BE2C (cell line): ENCODE data around the gene BLVRB.

Source experiments
- DNase-seq: peaks from one replicate; pipeline ENCODE4 v3.0.0-alpha.2; 2020
- H3K27me3 ChIP-seq: fragments of 250-450 bp; sonication (Bioruptor Pico); 2 replicates; pipeline ENCODE4 v1.5.1; 2020; ENCODE audit warnings: mild to moderate bottlenecking
- H3K36me3 ChIP-seq: fragments of 250-450 bp; sonication (Bioruptor Pico); 2 replicates; pipeline ENCODE4 v1.5.1; 2020; ENCODE audit warnings: mild to moderate bottlenecking
- H3K4me1 ChIP-seq: fragments of 250-450 bp; sonication (Bioruptor Pico); 2 replicates; pipeline ENCODE4 v1.5.1; 2020
- H3K4me3 ChIP-seq: 2 replicates; pipeline ENCODE4 v1.5.1; 2011; ENCODE audit warnings: low read depth, low read length
- H3K9me3 ChIP-seq: fragments of 250-450 bp; sonication (Bioruptor Pico); 2 replicates; pipeline ENCODE4 v1.5.1; 2020
- CTCF ChIP-seq: IDR thresholded peaks from 2 replicates; pipeline ENCODE4 v1.5.1; 2012; ENCODE audit warnings: mild to moderate bottlenecking, low read depth, low read length

BLVRB gene

GRCh38 chr19:40417643-40417981 is 47.9 kb downstream of the BLVRB start:
- Histone ChIP-seq H3K9me3 (no peaks in the 10 kb centered on the region), H3K27me3 (no peaks in the 10 kb centered on the region), H3K36me3 (no peaks in the 10 kb centered on the region; the same call in 1 of the 2 replicates), H3K4me3 (no peak overlapping the region), H3K4me1 (no peaks in the 10 kb centered on the region)
- no peak for TF ChIP-seq CTCF
- no peak for DNase-seq

- DNase-seq = no peak
- TF ChIP-seq CTCF = no peak
- no peaks in the 10 kb centered on the region for H3K9me3 ChIP-seq
- no peaks in the 10 kb centered on the region for H3K27me3 ChIP-seq
- no peak overlapping the region for H3K4me3 ChIP-seq
- H3K36me3 ChIP-seq = no peaks in the 10 kb centered on the region
- no peaks in the 10 kb centered on the region for H3K4me1 ChIP-seq
Measured at GRCh38 chr19:40416918-40417642, 48.5 kb downstream of the BLVRB start.

GRCh38 chr19:40415768-40416167 is 49.8 kb downstream of the BLVRB start:
- no peak for TF ChIP-seq CTCF
- Histone ChIP-seq H3K27me3 (no peaks in the 10 kb centered on the region), H3K4me3 (no peak overlapping the region), H3K9me3 (no peaks in the 10 kb centered on the region), H3K4me1 (no peaks in the 10 kb centered on the region), H3K36me3 (no peaks in the 10 kb centered on the region)
- DNase-seq = no peak

- Histone ChIP-seq H3K4me3 (no peak overlapping the region), H3K36me3 (no peaks in the 10 kb centered on the region), H3K9me3 (no peaks in the 10 kb centered on the region), H3K27me3 (no peaks in the 10 kb centered on the region), H3K4me1 (no peaks in the 10 kb centered on the region)
- no peak for TF ChIP-seq CTCF
- DNase-seq = no peak
Measured at GRCh38 chr19:40414542-40415535, 50.7 kb downstream of the BLVRB start.

GRCh38 chr19:40413291-40413845 is 52.2 kb downstream of the BLVRB start, which contains the start of gene PRX:
TSS of gene PRX (minus strand) at chr19:40413378. CDS start at chr19:40407932, 5,446 bp downstream.
- no peaks in the 10 kb centered on the region for H3K4me1 ChIP-seq
- no peaks in the 10 kb centered on the region for H3K27me3 ChIP-seq
- H3K9me3 ChIP-seq = no peaks in the 10 kb centered on the region
- DNase-seq = peak; percentile 32
- no peak within 1 kb of the TSS for H3K4me3 ChIP-seq
- TF ChIP-seq CTCF = no peak
- H3K36me3 ChIP-seq = no peaks in the 10 kb centered on the region

- Histone ChIP-seq H3K36me3 (no peaks in the 10 kb centered on the region), H3K9me3 (no peaks in the 10 kb centered on the region), H3K4me1 (no peaks in the 10 kb centered on the region), H3K4me3 (no peak overlapping the region), H3K27me3 (no peaks in the 10 kb centered on the region)
- TF ChIP-seq CTCF = no peak
- no peak for DNase-seq
Measured at GRCh38 chr19:40412866-40413265, 52.7 kb downstream of the BLVRB start.
